Osteocyte (in vitro differentiated cells): Measurements from ENCODE around the gene UBE2O. TPM values are rescaled to one million over a fixed set of nuclear protein-coding genes. Genes with fewer than 3 reads are reported as not detected.
A peak's percentile ranks its signal among the peaks of the same experiment; 100 is the strongest.

Experiments used
- DNase-seq: peaks from one replicate; pipeline ENCODE4 v3.0.0; 2021; ENCODE audit warnings: mixed read lengths; ENCODE audit not compliant: unreplicated experiment; ENCODE audit errors: extremely low spot score
- H3K27ac Mint-ChIP-seq: one replicate; pipeline ENCODE4 v1.8.0; 2021; ENCODE audit warnings: mild to moderate bottlenecking, mixed read lengths; ENCODE audit not compliant: unreplicated experiment
- H3K27me3 Mint-ChIP-seq: one replicate; pipeline ENCODE4 v1.8.0; 2021; ENCODE audit warnings: mixed read lengths; ENCODE audit not compliant: unreplicated experiment
- H3K36me3 Mint-ChIP-seq: one replicate; pipeline ENCODE4 v1.8.0; 2021; ENCODE audit warnings: mixed read lengths; ENCODE audit not compliant: unreplicated experiment
- H3K4me1 Mint-ChIP-seq: one replicate; pipeline ENCODE4 v1.8.0; 2021; ENCODE audit warnings: mixed read lengths; ENCODE audit not compliant: unreplicated experiment
- H3K4me3 Mint-ChIP-seq: one replicate; pipeline ENCODE4 v1.8.0; 2021; ENCODE audit warnings: mild to moderate bottlenecking, moderate library complexity, mixed read lengths; ENCODE audit not compliant: unreplicated experiment
- H3K9me3 Mint-ChIP-seq: one replicate; pipeline ENCODE4 v1.8.0; 2021; ENCODE audit warnings: mixed read lengths; ENCODE audit not compliant: unreplicated experiment
- total RNA-seq: library from RNA; stranded (reverse); gene quantifications from 2 replicates; pipeline ENCODE4 v1.2.1, GENCODE V29; 2021
- TF ChIP-seq, protein P1 (sequence below): fragments of 200-600 bp; sonication (generic); IDR thresholded peaks from 2 replicates; pipeline ENCODE4 v1.5.0; 2021; ENCODE audit warnings: antibody characterized with exemption, mild to moderate bottlenecking, moderate library complexity

Gene UBE2O
- total RNA-seq, 1 donor from 2014 or later: 30.7 TPM

DNA sequence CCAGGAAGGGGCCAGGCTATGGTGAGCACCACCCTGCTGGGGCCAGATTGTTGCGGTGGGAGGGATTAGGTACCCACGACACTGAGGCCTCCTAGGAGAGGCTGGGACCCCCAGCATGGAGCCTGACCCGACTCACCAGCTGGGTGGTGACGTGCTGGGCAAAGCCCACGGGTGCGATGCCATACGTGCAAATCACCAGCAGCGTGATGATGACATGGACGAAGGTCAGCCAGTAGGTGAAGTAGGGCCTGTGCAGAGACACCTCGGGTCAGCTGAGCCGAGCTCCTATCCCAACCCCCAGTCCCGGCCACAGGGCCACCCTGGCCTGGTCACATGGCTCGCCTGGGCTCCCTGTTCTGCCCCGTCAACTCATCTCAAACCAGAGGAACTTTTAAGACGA is 21.9 kb upstream of the UBE2O start:
- H3K27ac Mint-ChIP-seq: no peak overlapping the region
- H3K27me3 Mint-ChIP-seq: no peaks in the 10 kb centered on the region
- DNase-seq: no peak
- TF ChIP-seq, protein P1, sequence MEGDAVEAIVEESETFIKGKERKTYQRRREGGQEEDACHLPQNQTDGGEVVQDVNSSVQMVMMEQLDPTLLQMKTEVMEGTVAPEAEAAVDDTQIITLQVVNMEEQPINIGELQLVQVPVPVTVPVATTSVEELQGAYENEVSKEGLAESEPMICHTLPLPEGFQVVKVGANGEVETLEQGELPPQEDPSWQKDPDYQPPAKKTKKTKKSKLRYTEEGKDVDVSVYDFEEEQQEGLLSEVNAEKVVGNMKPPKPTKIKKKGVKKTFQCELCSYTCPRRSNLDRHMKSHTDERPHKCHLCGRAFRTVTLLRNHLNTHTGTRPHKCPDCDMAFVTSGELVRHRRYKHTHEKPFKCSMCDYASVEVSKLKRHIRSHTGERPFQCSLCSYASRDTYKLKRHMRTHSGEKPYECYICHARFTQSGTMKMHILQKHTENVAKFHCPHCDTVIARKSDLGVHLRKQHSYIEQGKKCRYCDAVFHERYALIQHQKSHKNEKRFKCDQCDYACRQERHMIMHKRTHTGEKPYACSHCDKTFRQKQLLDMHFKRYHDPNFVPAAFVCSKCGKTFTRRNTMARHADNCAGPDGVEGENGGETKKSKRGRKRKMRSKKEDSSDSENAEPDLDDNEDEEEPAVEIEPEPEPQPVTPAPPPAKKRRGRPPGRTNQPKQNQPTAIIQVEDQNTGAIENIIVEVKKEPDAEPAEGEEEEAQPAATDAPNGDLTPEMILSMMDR: no peak
- no peaks in the 10 kb centered on the region for H3K36me3 Mint-ChIP-seq
- no peaks in the 10 kb centered on the region for H3K4me1 Mint-ChIP-seq
- no peaks in the 10 kb centered on the region for H3K9me3 Mint-ChIP-seq
- H3K4me3 Mint-ChIP-seq: no peak overlapping the region

DNA sequence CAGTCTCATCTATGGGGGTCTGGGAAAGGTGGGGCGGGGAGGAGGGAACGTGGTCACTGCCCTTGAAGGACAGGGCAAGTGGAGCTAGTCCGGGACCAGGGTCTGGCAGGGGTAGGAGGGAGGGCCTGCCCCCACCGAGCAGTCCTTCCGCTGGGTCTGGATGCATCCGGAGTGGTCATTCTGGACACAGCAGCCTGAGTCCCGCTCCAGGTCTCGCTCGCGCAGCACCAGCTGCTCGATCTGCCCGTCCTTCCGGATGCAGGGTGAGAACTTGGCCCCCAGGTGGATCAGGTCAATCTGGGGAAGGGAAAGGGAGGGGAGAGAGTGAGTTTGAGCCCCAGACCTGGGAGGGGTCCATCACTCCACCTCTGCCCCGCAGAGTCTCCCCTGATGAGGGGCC is 21.3 kb upstream of the UBE2O start:
- Mint-ChIP-seq H3K4me1 (no peaks in the 10 kb centered on the region), H3K36me3 (no peaks in the 10 kb centered on the region), H3K9me3 (no peaks in the 10 kb centered on the region), H3K27me3 (no peaks in the 10 kb centered on the region), H3K4me3 (no peak overlapping the region), H3K27ac (no peak overlapping the region)
- TF ChIP-seq, protein P1: no peak
- no peak for DNase-seq

DNA sequence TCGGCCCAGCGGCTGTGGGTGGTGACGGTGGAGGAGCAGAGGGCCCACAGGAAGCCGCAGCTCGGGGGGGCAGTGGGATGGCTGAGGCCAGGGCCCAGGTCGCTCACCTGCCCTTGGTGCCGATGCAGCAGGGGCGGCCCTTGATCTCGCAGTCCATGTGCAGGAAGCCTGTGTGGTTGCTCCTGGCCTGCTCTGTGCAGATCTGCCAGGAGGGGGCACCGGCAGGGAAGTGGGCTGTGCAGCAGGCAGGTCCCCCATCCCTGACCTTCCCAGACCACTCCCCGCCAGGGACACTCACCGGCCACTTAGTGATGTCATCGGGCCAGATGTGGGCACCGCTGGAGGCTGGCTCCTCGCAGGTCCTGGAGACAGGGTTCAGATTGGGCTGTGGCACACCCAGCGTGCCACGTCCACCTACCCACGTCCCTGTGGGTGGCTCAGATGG is 20.6 kb upstream of the UBE2O start:
- Mint-ChIP-seq H3K27ac (no peak overlapping the region), H3K27me3 (no peaks in the 10 kb centered on the region), H3K4me1 (no peaks in the 10 kb centered on the region), H3K36me3 (no peaks in the 10 kb centered on the region), H3K9me3 (no peaks in the 10 kb centered on the region), H3K4me3 (no peak overlapping the region)
- DNase-seq: peak; percentile 84
- TF ChIP-seq, protein P1: peak; percentile 42

DNA sequence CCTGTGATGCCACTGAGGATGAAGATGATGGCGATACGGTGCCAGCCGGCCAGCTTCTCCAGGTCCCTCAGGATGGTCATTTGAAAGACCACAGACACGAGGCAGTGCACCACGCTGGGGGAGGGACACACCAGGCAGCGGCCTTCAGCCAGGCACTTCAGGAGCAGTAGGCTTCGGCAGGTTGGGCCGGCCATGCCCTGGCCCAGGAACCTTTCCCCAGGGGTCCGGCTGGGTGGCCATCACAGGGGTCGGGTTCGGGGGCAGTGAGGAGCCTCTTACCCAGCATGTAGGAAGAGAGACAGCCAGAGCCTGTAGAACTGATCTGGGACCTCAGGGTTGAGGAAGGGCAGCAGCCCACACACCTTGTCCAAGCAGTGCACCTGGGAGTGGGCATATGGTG is 19.8 kb upstream of the UBE2O start:
- DNase-seq: peak; percentile 81
- H3K36me3 Mint-ChIP-seq: no peaks in the 10 kb centered on the region
- no peak overlapping the region for H3K4me3 Mint-ChIP-seq
- no peak overlapping the region for H3K27ac Mint-ChIP-seq
- H3K27me3 Mint-ChIP-seq: no peaks in the 10 kb centered on the region
- no peaks in the 10 kb centered on the region for H3K9me3 Mint-ChIP-seq
- TF ChIP-seq, protein P1: no peak
- H3K4me1 Mint-ChIP-seq: no peaks in the 10 kb centered on the region

- H3K4me3 Mint-ChIP-seq: no peak overlapping the region
- TF ChIP-seq, protein P1: no peak
- DNase-seq: no peak
- no peaks in the 10 kb centered on the region for H3K9me3 Mint-ChIP-seq
- no peaks in the 10 kb centered on the region for H3K36me3 Mint-ChIP-seq
- no peak overlapping the region for H3K27ac Mint-ChIP-seq
- no peaks in the 10 kb centered on the region for H3K4me1 Mint-ChIP-seq
- no peaks in the 10 kb centered on the region for H3K27me3 Mint-ChIP-seq
Measured at GRCh38 chr17:76472258-76472645, 19.3 kb upstream of the UBE2O start.
